NCI-H128 (cell line): Measurements from ENCODE around the gene GRIN2A.

Experiments used
- DNase-seq: peaks from one replicate; lab custom pipeline; 2025; ENCODE audit not compliant: unreplicated experiment; lab: John Stamatoyannopoulos, UW

Gene GRIN2A

GRCh38 chr16:9977333-9977897 lies 204.8 kb downstream of the GRIN2A start:
- no peak for DNase-seq

- DNase-seq, result no peak
Observed at GRCh38 chr16:9976601-9977000, 205.6 kb downstream of the GRIN2A start.

- no peak for DNase-seq
Observed at GRCh38 chr16:9971907-9972306, 210.3 kb downstream of the GRIN2A start.

- DNase-seq, result no peak
Observed at GRCh38 chr16:9970796-9971195, 211.4 kb downstream of the GRIN2A start.

GRCh38 chr16:9970244-9970643 lies 212.0 kb downstream of the GRIN2A start:
- DNase-seq, result no peak

GRCh38 chr16:9969580-9969979 lies 212.6 kb downstream of the GRIN2A start:
- DNase-seq, result no peak

GRCh38 chr16:9966569-9967157 lies 215.6 kb downstream of the GRIN2A start:
- no peak for DNase-seq

- DNase-seq, result no peak
Observed at GRCh38 chr16:9965079-9965478, 217.1 kb downstream of the GRIN2A start.

GRCh38 chr16:9964426-9964825 lies 217.8 kb downstream of the GRIN2A start:
- no peak for DNase-seq

- no peak for DNase-seq
Observed at GRCh38 chr16:9957433-9957832, 224.8 kb downstream of the GRIN2A start.

GRCh38 chr16:9957002-9957401 lies 225.2 kb downstream of the GRIN2A start:
- DNase-seq, result no peak

GRCh38 chr16:9955677-9956076 lies 226.6 kb downstream of the GRIN2A start:
- no peak for DNase-seq

GRCh38 chr16:9953908-9954570 lies 228.2 kb downstream of the GRIN2A start:
- DNase-seq, result no peak

- DNase-seq, result no peak
Observed at GRCh38 chr16:9950658-9951057, 231.6 kb downstream of the GRIN2A start.

- DNase-seq, result no peak
Observed at GRCh38 chr16:9949396-9949795, 232.8 kb downstream of the GRIN2A start.

GRCh38 chr16:9948933-9949332 lies 233.3 kb downstream of the GRIN2A start:
- DNase-seq, result no peak

GRCh38 chr16:9946022-9946720 lies 236.1 kb downstream of the GRIN2A start:
- no peak for DNase-seq

- no peak for DNase-seq
Observed at GRCh38 chr16:9943121-9943520, 239.1 kb downstream of the GRIN2A start.

GRCh38 chr16:9941245-9941644 lies 241.0 kb downstream of the GRIN2A start:
- no peak for DNase-seq

- no peak for DNase-seq
Observed at GRCh38 chr16:9934723-9935508, 247.3 kb downstream of the GRIN2A start.

GRCh38 chr16:9932919-9933653 lies 249.1 kb downstream of the GRIN2A start:
- no peak for DNase-seq
